ENCODE data around the gene SLC22A5. TPM values are rescaled to one million over a fixed set of nuclear protein-coding genes. Genes with fewer than 3 reads are reported as not detected.

Gene SLC22A5
- total RNA-seq, 2 donors from 2014 or later = 26.2 to 37.5 TPM

- Histone ChIP-seq H3K27me3 (replicated peaks; ENCODE audit: insufficient read depth) (no peaks in the 10 kb centered on the region), H3K4me1 (replicated peaks) (peaks cover 4% of the 10 kb centered on the region), H3K9me3 (no peaks in the 10 kb centered on the region), H3K4me3 (no peak overlapping the region), H3K27ac (no peak overlapping the region), H3K36me3 (no peaks in the 10 kb centered on the region)
- intact Hi-C loops (cut with DNase I) = no loop called here
- DNase-seq (ENCODE audit: low spot score) = peak; percentile 38
- TF ChIP-seq POLR2A (IDR thresholded peaks at IDR 0.05) (no peak), POLR2AphosphoS5 (IDR thresholded peaks at IDR 0.05) (no peak)
- TF ChIP-seq, protein P1, sequence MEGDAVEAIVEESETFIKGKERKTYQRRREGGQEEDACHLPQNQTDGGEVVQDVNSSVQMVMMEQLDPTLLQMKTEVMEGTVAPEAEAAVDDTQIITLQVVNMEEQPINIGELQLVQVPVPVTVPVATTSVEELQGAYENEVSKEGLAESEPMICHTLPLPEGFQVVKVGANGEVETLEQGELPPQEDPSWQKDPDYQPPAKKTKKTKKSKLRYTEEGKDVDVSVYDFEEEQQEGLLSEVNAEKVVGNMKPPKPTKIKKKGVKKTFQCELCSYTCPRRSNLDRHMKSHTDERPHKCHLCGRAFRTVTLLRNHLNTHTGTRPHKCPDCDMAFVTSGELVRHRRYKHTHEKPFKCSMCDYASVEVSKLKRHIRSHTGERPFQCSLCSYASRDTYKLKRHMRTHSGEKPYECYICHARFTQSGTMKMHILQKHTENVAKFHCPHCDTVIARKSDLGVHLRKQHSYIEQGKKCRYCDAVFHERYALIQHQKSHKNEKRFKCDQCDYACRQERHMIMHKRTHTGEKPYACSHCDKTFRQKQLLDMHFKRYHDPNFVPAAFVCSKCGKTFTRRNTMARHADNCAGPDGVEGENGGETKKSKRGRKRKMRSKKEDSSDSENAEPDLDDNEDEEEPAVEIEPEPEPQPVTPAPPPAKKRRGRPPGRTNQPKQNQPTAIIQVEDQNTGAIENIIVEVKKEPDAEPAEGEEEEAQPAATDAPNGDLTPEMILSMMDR (IDR thresholded peaks at IDR 0.05) = no peak
- 46% methylated on average over 12 of the region's 12 CpGs for WGBS
Measured at GRCh38 chr5:132434416-132435286, 65.1 kb downstream of the SLC22A5 start.

- Histone ChIP-seq H3K4me1 (replicated peaks) (peaks cover 4% of the 10 kb centered on the region), H3K36me3 (no peaks in the 10 kb centered on the region), H3K27ac (no peak overlapping the region), H3K9me3 (no peaks in the 10 kb centered on the region), H3K4me3 (no peak overlapping the region), H3K27me3 (replicated peaks; ENCODE audit: insufficient read depth) (no peaks in the 10 kb centered on the region)
- 85% methylated on average over 2 of the region's 2 CpGs for WGBS
- TF ChIP-seq, protein P1 (IDR thresholded peaks at IDR 0.05) = no peak
- no peak for TF ChIP-seq POLR2AphosphoS5 (IDR thresholded peaks at IDR 0.05)
- TF ChIP-seq POLR2A (IDR thresholded peaks at IDR 0.05) = no peak
- intact Hi-C loops (cut with DNase I) = no loop called here
- no peak for DNase-seq (ENCODE audit: low spot score)
Measured at GRCh38 chr5:132435447-132435846, 65.9 kb downstream of the SLC22A5 start.

DNA sequence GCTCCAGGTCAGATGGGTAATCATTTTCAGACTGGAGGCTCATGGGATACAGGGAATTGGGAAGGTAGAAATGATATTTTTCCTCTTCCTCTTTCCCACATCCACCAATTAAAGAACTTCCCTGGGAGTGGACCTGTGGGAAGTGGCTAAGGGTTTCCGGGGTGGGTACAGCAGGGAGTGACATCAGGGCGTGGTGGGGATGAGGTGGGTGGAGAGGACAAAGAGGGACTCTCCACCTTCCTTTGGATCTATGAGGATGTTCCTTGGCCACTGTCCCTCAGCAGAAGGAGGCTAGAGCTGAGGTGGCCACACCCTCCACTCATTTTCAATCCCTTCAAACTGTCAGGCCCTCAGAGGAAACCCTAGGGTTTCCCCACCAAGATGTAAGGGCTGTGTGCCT, 66.4 kb downstream of the SLC22A5 start:
- Histone ChIP-seq H3K4me3 (no peak overlapping the region), H3K4me1 (replicated peaks) (peaks cover 4% of the 10 kb centered on the region), H3K27ac (no peak overlapping the region), H3K36me3 (no peaks in the 10 kb centered on the region), H3K9me3 (no peaks in the 10 kb centered on the region), H3K27me3 (replicated peaks; ENCODE audit: insufficient read depth) (no peaks in the 10 kb centered on the region)
- no peak for TF ChIP-seq POLR2AphosphoS5 (IDR thresholded peaks at IDR 0.05)
- no peak for TF ChIP-seq POLR2A (IDR thresholded peaks at IDR 0.05)
- TF ChIP-seq, protein P1 (IDR thresholded peaks at IDR 0.05) = no peak
- 93% methylated on average over 2 of the region's 2 CpGs for WGBS
- intact Hi-C loops (cut with DNase I) = no loop called here
- no peak for DNase-seq (ENCODE audit: low spot score)

- Histone ChIP-seq H3K36me3 (no peaks in the 10 kb centered on the region), H3K27me3 (replicated peaks; ENCODE audit: insufficient read depth) (no peaks in the 10 kb centered on the region), H3K9me3 (no peaks in the 10 kb centered on the region), H3K27ac (peak overlapping the region in 1 of 2 donors; percentile 64), H3K4me3 (no peak overlapping the region), H3K4me1 (replicated peaks) (peaks cover 4% of the 10 kb centered on the region)
- no peak for DNase-seq (ENCODE audit: low spot score)
- TF ChIP-seq POLR2AphosphoS5 (IDR thresholded peaks at IDR 0.05) (no peak), POLR2A (IDR thresholded peaks at IDR 0.05) (no peak)
- TF ChIP-seq, protein P1 (IDR thresholded peaks at IDR 0.05) = no peak
- 98% methylated on average over 3 of the region's 3 CpGs for WGBS
- intact Hi-C loops (cut with DNase I) = no loop called here
Measured at GRCh38 chr5:132436936-132437335, 67.4 kb downstream of the SLC22A5 start.

All from prostate gland (tissue), 2 donors.